ENCODE measurements around the gene INSIG1. TPM values are rescaled to one million over a fixed set of nuclear protein-coding genes. Genes with fewer than 3 reads are reported as not detected.

INSIG1 gene
- total and polyA plus RNA-seq, 4 donors, result 47.2 to 136 (median 59.2) TPM

- no peak for DNase-seq (ENCODE audit: low read depth in 4 of 6, low spot score in 6 of 6)
- Histone ChIP-seq H3K27me3 (ENCODE audit: control insufficient read depth, insufficient read depth, low read length) (no peaks in the 10 kb centered on the region), H3K36me3 (ENCODE audit: control insufficient read depth, insufficient read depth, low read length) (peaks cover 8% of the 10 kb centered on the region), H3K4me3 (ENCODE audit: low read depth, low read length) (peak overlapping the region; percentile 59), H3K4me1 (ENCODE audit: control insufficient read depth, insufficient read depth, low read length) (peaks cover 34% of the 10 kb centered on the region), H3K9me3 (ENCODE audit: control insufficient read depth, insufficient read depth, low read length) (no peaks in the 10 kb centered on the region), H3K27ac (ENCODE audit: low read depth, low read length) (peak overlapping the region; percentile 94)
- 0% methylated on average over 31 of the region's 34 CpGs for WGBS (ENCODE audit: insufficient coverage)
Measured at GRCh38 chr7:155298288-155298833, 683 bp downstream of the INSIG1 start.

- DNase-seq (ENCODE audit: low read depth in 4 of 6, low spot score in 6 of 6), result peak in 5 of 6 donors; percentile 71 to 97 (median 87)
- Histone ChIP-seq H3K27me3 (ENCODE audit: control insufficient read depth, insufficient read depth, low read length) (no peaks in the 10 kb centered on the region), H3K27ac (ENCODE audit: low read depth, low read length) (peak overlapping the region; percentile 94), H3K36me3 (ENCODE audit: control insufficient read depth, insufficient read depth, low read length) (peaks cover 12% of the 10 kb centered on the region), H3K4me3 (ENCODE audit: low read depth, low read length) (peak overlapping the region; percentile 59), H3K4me1 (ENCODE audit: control insufficient read depth, insufficient read depth, low read length) (peaks cover 34% of the 10 kb centered on the region), H3K9me3 (ENCODE audit: control insufficient read depth, insufficient read depth, low read length) (no peaks in the 10 kb centered on the region)
- whole genome bisulfite sequencing (ENCODE audit: insufficient coverage), result under 1% methylated on average over 24 of the region's 27 CpGs
Measured at GRCh38 chr7:155298834-155299534, 1.3 kb downstream of the INSIG1 start.

GRCh38 chr7:155299535-155300202 lies 2.0 kb downstream of the INSIG1 start:
- peaks cover 17% of the 10 kb centered on the region for H3K36me3 ChIP-seq (ENCODE audit: control insufficient read depth, insufficient read depth, low read length)
- H3K4me3 ChIP-seq (ENCODE audit: low read depth, low read length), result peak overlapping the region; percentile 59
- no peaks in the 10 kb centered on the region for H3K27me3 ChIP-seq (ENCODE audit: control insufficient read depth, insufficient read depth, low read length)
- 21% methylated on average over 4 of the region's 8 CpGs for WGBS (ENCODE audit: insufficient coverage)
- H3K27ac ChIP-seq (ENCODE audit: low read depth, low read length), result peak overlapping the region; percentile 94
- no peaks in the 10 kb centered on the region for H3K9me3 ChIP-seq (ENCODE audit: control insufficient read depth, insufficient read depth, low read length)
- DNase-seq (ENCODE audit: low read depth in 4 of 6, low spot score in 6 of 6), result no peak
- H3K4me1 ChIP-seq (ENCODE audit: control insufficient read depth, insufficient read depth, low read length), result peaks cover 34% of the 10 kb centered on the region

GRCh38 chr7:155300641-155301452 lies 3.2 kb downstream of the INSIG1 start:
- no peak overlapping the region for H3K27ac ChIP-seq (ENCODE audit: low read depth, low read length)
- peak overlapping the region; percentile 16 for H3K4me3 ChIP-seq (ENCODE audit: low read depth, low read length)
- H3K36me3 ChIP-seq (ENCODE audit: control insufficient read depth, insufficient read depth, low read length), result peaks cover 23% of the 10 kb centered on the region
- H3K27me3 ChIP-seq (ENCODE audit: control insufficient read depth, insufficient read depth, low read length), result no peaks in the 10 kb centered on the region
- H3K9me3 ChIP-seq (ENCODE audit: control insufficient read depth, insufficient read depth, low read length), result no peaks in the 10 kb centered on the region
- 56% methylated on average over 8 of the region's 11 CpGs for WGBS (ENCODE audit: insufficient coverage)
- no peak for DNase-seq (ENCODE audit: low read depth in 4 of 6, low spot score in 6 of 6)
- H3K4me1 ChIP-seq (ENCODE audit: control insufficient read depth, insufficient read depth, low read length), result peaks cover 34% of the 10 kb centered on the region

GRCh38 chr7:155303039-155303593 lies 5.4 kb downstream of the INSIG1 start:
- H3K36me3 ChIP-seq (ENCODE audit: control insufficient read depth, insufficient read depth, low read length), result peaks cover 36% of the 10 kb centered on the region
- no peaks in the 10 kb centered on the region for H3K9me3 ChIP-seq (ENCODE audit: control insufficient read depth, insufficient read depth, low read length)
- no peaks in the 10 kb centered on the region for H3K27me3 ChIP-seq (ENCODE audit: control insufficient read depth, insufficient read depth, low read length)
- H3K27ac ChIP-seq (ENCODE audit: low read depth, low read length), result no peak overlapping the region
- H3K4me3 ChIP-seq (ENCODE audit: low read depth, low read length), result no peak overlapping the region
- no peak for DNase-seq (ENCODE audit: low read depth in 4 of 6, low spot score in 6 of 6)
- WGBS (ENCODE audit: insufficient coverage), result 85% methylated on average over 6 of the region's 10 CpGs
- peaks cover 30% of the 10 kb centered on the region for H3K4me1 ChIP-seq (ENCODE audit: control insufficient read depth, insufficient read depth, low read length)

- H3K27me3 ChIP-seq (ENCODE audit: control insufficient read depth, insufficient read depth, low read length), result no peaks in the 10 kb centered on the region
- DNase-seq (ENCODE audit: low read depth in 4 of 6, low spot score in 6 of 6), result no peak
- peaks cover 24% of the 10 kb centered on the region for H3K4me1 ChIP-seq (ENCODE audit: control insufficient read depth, insufficient read depth, low read length)
- no peaks in the 10 kb centered on the region for H3K9me3 ChIP-seq (ENCODE audit: control insufficient read depth, insufficient read depth, low read length)
- 94% methylated on average over 7 of the region's 10 CpGs for WGBS (ENCODE audit: insufficient coverage)
- H3K4me3 ChIP-seq (ENCODE audit: low read depth, low read length), result no peak overlapping the region
- H3K36me3 ChIP-seq (ENCODE audit: control insufficient read depth, insufficient read depth, low read length), result peaks cover 42% of the 10 kb centered on the region
- no peak overlapping the region for H3K27ac ChIP-seq (ENCODE audit: low read depth, low read length)
Measured at GRCh38 chr7:155303897-155304296, 6.2 kb downstream of the INSIG1 start.

GRCh38 chr7:155305231-155305904 lies 7.7 kb downstream of the INSIG1 start:
- WGBS (ENCODE audit: insufficient coverage), result 100% methylated on average over 3 of the region's 9 CpGs
- H3K4me1 ChIP-seq (ENCODE audit: control insufficient read depth, insufficient read depth, low read length), result peaks cover 14% of the 10 kb centered on the region

GRCh38 chr7:155306673-155307470 lies 9.2 kb downstream of the INSIG1 start:
- H3K4me1 ChIP-seq (ENCODE audit: control insufficient read depth, insufficient read depth, low read length), result peaks cover 8% of the 10 kb centered on the region
- no peak overlapping the region for H3K27ac ChIP-seq (ENCODE audit: low read depth, low read length)
- H3K9me3 ChIP-seq (ENCODE audit: control insufficient read depth, insufficient read depth, low read length), result no peaks in the 10 kb centered on the region
- no peak overlapping the region for H3K4me3 ChIP-seq (ENCODE audit: low read depth, low read length)
- H3K27me3 ChIP-seq (ENCODE audit: control insufficient read depth, insufficient read depth, low read length), result no peaks in the 10 kb centered on the region
- peaks cover 44% of the 10 kb centered on the region for H3K36me3 ChIP-seq (ENCODE audit: control insufficient read depth, insufficient read depth, low read length)
- WGBS (ENCODE audit: insufficient coverage), result 71% methylated on average over 11 of the region's 15 CpGs
- no peak for DNase-seq (ENCODE audit: low read depth in 4 of 6, low spot score in 6 of 6)

More at GRCh38 chr7:155305231-155305904, 7.7 kb downstream of the INSIG1 start:
- Histone ChIP-seq H3K36me3 (ENCODE audit: control insufficient read depth, insufficient read depth, low read length) (peaks cover 43% of the 10 kb centered on the region), H3K27me3 (ENCODE audit: control insufficient read depth, insufficient read depth, low read length) (no peaks in the 10 kb centered on the region), H3K9me3 (ENCODE audit: control insufficient read depth, insufficient read depth, low read length) (no peaks in the 10 kb centered on the region), H3K4me3 (ENCODE audit: low read depth, low read length) (no peak overlapping the region), H3K27ac (ENCODE audit: low read depth, low read length) (no peak overlapping the region)
- no peak for DNase-seq (ENCODE audit: low read depth in 4 of 6, low spot score in 6 of 6)
